Upper lobe of left lung (tissue), 6 donors: ENCODE results near the gene ATP5ME. TPM values are rescaled to one million over a fixed set of nuclear protein-coding genes. Genes with fewer than 3 reads are reported as not detected.
A peak's percentile ranks its signal among the peaks of the same experiment; 100 is the strongest.

Experiments
- ATAC-seq, 2 donors: fragments of 200-7000 bp; cut with Tn5 transposase; one replicate each; pipeline ENCODE4 v1.9.1; 2022; ENCODE audit warnings: mild to moderate bottlenecking in 2 of 2, moderate library complexity in 2 of 2; ENCODE audit not compliant: low FRiP score in 2 of 2
- DNase-seq, 2 donors: peaks; one replicate each; pipeline ENCODE4 v3.0.0-alpha.2; 2019 to 2020
- H3K27ac ChIP-seq, 4 donors: fragments of 200-600 bp; sonication (generic); one replicate each; pipeline ENCODE4 v1.5.1; 2016 to 2019
- H3K27me3 ChIP-seq, 4 donors: fragments of 200-600 bp; sonication (generic); one replicate each; pipeline ENCODE4 v1.5.1; 2017 to 2019
- H3K36me3 ChIP-seq, 4 donors: fragments of 200-600 bp; sonication (generic); one replicate each; pipeline ENCODE4 v1.5.1; 2016 to 2019
- H3K4me1 ChIP-seq, 4 donors: fragments of 200-600 bp; sonication (generic); one replicate each; pipeline ENCODE4 v1.5.1; 2018 to 2019
- H3K4me3 ChIP-seq, 4 donors: fragments of 200-600 bp; sonication (generic); one replicate each; pipeline ENCODE4 v1.5.1; 2017 to 2019; ENCODE audit warnings: mild to moderate bottlenecking in 2 of 4, moderate library complexity in 1 of 4
- H3K9me3 ChIP-seq, 4 donors: fragments of 200-600 bp; sonication (generic); one replicate each; pipeline ENCODE4 v1.5.1; 2018 to 2019
- EP300 ChIP-seq, 4 donors: sonication (generic); formaldehyde crosslinking; IDR thresholded peaks; one replicate each; pipeline ENCODE4 v1.5.1; 2017; ENCODE audit warnings: antibody characterized with exemption in 4 of 4, control low read depth in 2 of 4
- POLR2A ChIP-seq, 4 donors: fragments of 450-650 bp; IDR thresholded peaks; one replicate each; pipeline ENCODE4 v1.5.1; 2016 to 2017; ENCODE audit warnings: antibody characterized with exemption in 4 of 4, mild to moderate bottlenecking in 2 of 4
- POLR2AphosphoS5 ChIP-seq, 2 donors: sonication (generic); formaldehyde crosslinking; IDR thresholded peaks; one replicate each; pipeline ENCODE4 v1.5.1; 2017; ENCODE audit warnings: antibody characterized with exemption in 2 of 2
- WGBS, 2 donors: methylation state at CpG; one replicate each; pipeline ENCODE4 v1.1.5; 2017 to 2018; 5-methylcytosine and 5-hydroxymethylcytosine counted together
- total RNA-seq, 6 donors: library from RNA; depleted of rRNA in 4 of 6; stranded (reverse); fragments of >200 nt in 4 of 6; gene quantifications; one replicate each; pipeline versions ENCODE4 v1.1.0 to v1.2.1, GENCODE V29; 2016 to 2021
- TF ChIP-seq, protein P1 (sequence below), 6 experiments: fragments of 450-650 bp in 4 of 6; fragments of 200-600 bp in 2 of 6; sonication (generic) in 2 of 6; IDR thresholded peaks; one replicate each; pipeline ENCODE4 v1.5.1; 2016 to 2019; ENCODE audit warnings: antibody characterized with exemption in 6 of 6
- donor health status: DM: no; HTN: no; CAD: no; lungs with moderate emphysema.
- donor health status: DM: no; HTN: yes; CAD: no; lungs with severe emphysema.

The ATP5ME gene
- total RNA-seq, 6 donors from 2014 or later = 22.6 to 216 (median 106) TPM

GRCh38 chr4:676871-677235, 2.8 kb upstream of the ATP5ME start:
- Histone ChIP-seq H3K9me3 (no peaks in the 10 kb centered on the region), H3K27ac (no peak overlapping the region), H3K36me3 (peaks cover 3 to 11% (median 9%) of the 10 kb centered on the region in 4 donors), H3K27me3 (no peaks in the 10 kb centered on the region), H3K4me1 (peaks cover 20 to 46% (median 31%) of the 10 kb centered on the region in 4 donors), H3K4me3 (no peak overlapping the region)
- ATAC-seq (no peak), DNase-seq (peak in 1 of 2 donors; percentile 50)
- no peak for TF ChIP-seq POLR2A (IDR thresholded peaks at IDR 0.05)
- TF ChIP-seq EP300 (IDR thresholded peaks at IDR 0.05) = no peak
- TF ChIP-seq, protein P1, sequence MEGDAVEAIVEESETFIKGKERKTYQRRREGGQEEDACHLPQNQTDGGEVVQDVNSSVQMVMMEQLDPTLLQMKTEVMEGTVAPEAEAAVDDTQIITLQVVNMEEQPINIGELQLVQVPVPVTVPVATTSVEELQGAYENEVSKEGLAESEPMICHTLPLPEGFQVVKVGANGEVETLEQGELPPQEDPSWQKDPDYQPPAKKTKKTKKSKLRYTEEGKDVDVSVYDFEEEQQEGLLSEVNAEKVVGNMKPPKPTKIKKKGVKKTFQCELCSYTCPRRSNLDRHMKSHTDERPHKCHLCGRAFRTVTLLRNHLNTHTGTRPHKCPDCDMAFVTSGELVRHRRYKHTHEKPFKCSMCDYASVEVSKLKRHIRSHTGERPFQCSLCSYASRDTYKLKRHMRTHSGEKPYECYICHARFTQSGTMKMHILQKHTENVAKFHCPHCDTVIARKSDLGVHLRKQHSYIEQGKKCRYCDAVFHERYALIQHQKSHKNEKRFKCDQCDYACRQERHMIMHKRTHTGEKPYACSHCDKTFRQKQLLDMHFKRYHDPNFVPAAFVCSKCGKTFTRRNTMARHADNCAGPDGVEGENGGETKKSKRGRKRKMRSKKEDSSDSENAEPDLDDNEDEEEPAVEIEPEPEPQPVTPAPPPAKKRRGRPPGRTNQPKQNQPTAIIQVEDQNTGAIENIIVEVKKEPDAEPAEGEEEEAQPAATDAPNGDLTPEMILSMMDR (IDR thresholded peaks at IDR 0.05) = no peak
- TF ChIP-seq POLR2AphosphoS5 (IDR thresholded peaks at IDR 0.05) = no peak
- WGBS, 2 donors = 87% methylated on average over 8 of the region's 8 CpGs; no CpG with 5 or more reads in 1 of the 2 donors

- H3K4me3 ChIP-seq = no peak overlapping the region
- no peaks in the 10 kb centered on the region for H3K27me3 ChIP-seq
- H3K36me3 ChIP-seq = peaks cover 3 to 17% (median 15%) of the 10 kb centered on the region in 4 donors
- ATAC-seq = no peak
- H3K4me1 ChIP-seq = peaks cover 20 to 41% (median 29%) of the 10 kb centered on the region in 4 donors
- peak in 1 of 2 donors; percentile 57 for DNase-seq
- no peak overlapping the region for H3K27ac ChIP-seq
- H3K9me3 ChIP-seq = no peaks in the 10 kb centered on the region
- no peak for TF ChIP-seq EP300 (IDR thresholded peaks at IDR 0.05)
- TF ChIP-seq POLR2AphosphoS5 (IDR thresholded peaks at IDR 0.05) = no peak
- TF ChIP-seq, protein P1 (IDR thresholded peaks at IDR 0.05) = no peak
- no peak for TF ChIP-seq POLR2A (IDR thresholded peaks at IDR 0.05)
- 75 to 77% methylated on average over 10 to 15 of the region's 19 CpGs for WGBS, 2 donors
Measured at GRCh38 chr4:675980-676870, 2.1 kb upstream of the ATP5ME start.

DNA sequence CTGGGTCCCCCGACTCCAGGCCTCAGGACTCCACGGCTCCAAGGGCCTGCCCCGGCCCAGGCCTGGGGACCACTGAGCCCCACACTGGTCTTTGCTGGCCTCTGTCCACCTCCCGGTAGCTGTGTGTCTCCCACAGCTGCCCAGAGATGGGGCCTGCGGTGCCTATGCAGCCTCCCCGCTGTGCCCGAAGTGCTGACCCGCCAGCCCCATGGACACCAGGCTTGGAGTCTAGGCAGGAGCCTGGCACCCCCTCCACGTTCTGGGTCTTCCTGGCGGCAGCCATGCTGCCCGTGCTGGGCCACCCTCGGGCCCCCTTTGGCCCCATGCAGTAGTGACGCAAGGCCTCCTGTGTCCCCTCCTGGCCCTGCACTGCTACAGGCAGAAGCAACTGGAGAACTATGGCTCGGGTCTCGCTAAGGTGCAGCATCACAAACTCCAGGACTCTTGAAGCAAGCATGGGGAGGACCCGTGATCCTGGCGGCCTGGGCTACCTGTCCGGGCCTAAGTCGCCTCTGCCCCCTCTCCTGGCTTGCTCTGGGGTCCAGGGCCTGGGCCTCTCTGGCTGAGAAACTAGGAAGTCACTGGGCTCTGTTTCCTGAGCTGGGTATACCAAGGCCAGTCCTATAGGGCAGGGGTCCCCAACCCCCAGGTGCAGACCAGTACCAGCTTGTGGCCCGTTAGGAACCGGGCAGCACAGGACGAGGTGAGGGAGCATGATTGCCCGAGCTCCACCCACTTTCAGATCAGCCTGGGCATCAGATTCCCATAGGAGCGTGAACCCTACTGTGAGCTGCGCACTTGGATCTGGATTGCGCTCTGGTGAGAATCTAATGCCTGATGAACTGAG, 1.2 kb upstream of the ATP5ME start:
- H3K27ac ChIP-seq = peak overlapping the region; percentile 89 to 98 (median 92)
- H3K9me3 ChIP-seq = no peaks in the 10 kb centered on the region
- no peaks in the 10 kb centered on the region for H3K27me3 ChIP-seq
- ATAC-seq (peak; percentile 0 to 12), DNase-seq (peak in 1 of 2 donors; percentile 82)
- WGBS, 2 donors = 66 to 70% methylated on average over 12 to 24 of the region's 26 CpGs
- H3K36me3 ChIP-seq = peaks cover 3 to 27% (median 15%) of the 10 kb centered on the region in 4 donors
- H3K4me1 ChIP-seq = peaks cover 13 to 32% (median 19%) of the 10 kb centered on the region in 4 donors
- TF ChIP-seq EP300 (IDR thresholded peaks at IDR 0.05) = no peak
- no peak for TF ChIP-seq POLR2AphosphoS5 (IDR thresholded peaks at IDR 0.05)
- no peak for TF ChIP-seq POLR2A (IDR thresholded peaks at IDR 0.05)
- TF ChIP-seq, protein P1 (IDR thresholded peaks at IDR 0.05) = no peak
- H3K4me3 ChIP-seq = peak overlapping the region; percentile 47 to 97 (median 75)

DNA sequence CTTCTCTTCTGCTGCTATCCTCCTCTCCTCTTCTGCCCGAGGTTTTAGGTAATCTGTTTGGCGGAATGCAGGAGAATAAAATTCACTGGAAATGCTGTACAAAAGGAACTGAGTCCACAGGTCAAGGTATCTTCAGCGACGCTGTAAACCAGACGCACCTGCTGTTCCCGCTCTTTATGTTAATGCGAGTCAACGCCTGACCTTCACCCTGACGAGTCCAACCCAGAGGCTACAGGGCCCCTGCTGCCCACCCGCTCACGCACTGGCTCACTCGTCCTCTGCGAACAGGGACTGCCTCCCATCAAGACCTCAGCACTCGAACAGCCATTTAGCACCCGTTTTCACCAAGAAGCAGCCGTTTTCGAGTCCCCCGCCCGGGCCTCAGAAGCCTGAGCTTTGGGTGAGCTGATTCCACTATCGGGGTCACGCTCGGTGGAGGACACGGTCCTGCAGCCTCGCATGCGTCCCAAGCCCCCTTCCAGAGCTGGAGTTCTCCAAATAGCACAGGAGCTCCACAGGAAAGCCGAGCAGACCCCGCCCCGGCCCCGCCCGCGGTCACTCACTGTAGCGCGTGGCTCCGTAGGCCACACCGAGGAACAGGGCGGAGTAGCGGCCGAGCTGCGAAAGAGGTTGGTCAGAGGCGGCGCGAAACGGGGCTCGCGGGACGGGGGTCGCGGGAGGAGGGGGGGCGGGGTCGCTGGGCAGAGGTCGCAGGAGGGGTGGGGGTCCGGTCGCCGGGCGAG, 556 bp downstream of the ATP5ME start:
- peak in 1 of 2 donors; percentile 54 for ATAC-seq
- Histone ChIP-seq H3K27me3 (no peaks in the 10 kb centered on the region), H3K4me1 (peaks cover 11 to 28% (median 17%) of the 10 kb centered on the region in 4 donors), H3K4me3 (peak overlapping the region; percentile 50 to 97 (median 75)), H3K36me3 (peaks cover 3 to 32% (median 15%) of the 10 kb centered on the region in 4 donors), H3K9me3 (no peaks in the 10 kb centered on the region), H3K27ac (peak overlapping the region; percentile 89 to 98 (median 92))
- DNase-seq = peak in 1 of 2 donors; percentile 93
- TF ChIP-seq EP300 (IDR thresholded peaks at IDR 0.05) = no peak
- no peak for TF ChIP-seq POLR2A (IDR thresholded peaks at IDR 0.05)
- TF ChIP-seq, protein P1 (IDR thresholded peaks at IDR 0.05) = no peak
- no peak for TF ChIP-seq POLR2AphosphoS5 (IDR thresholded peaks at IDR 0.05)
- 35 to 36% methylated on average over 15 to 16 of the region's 55 CpGs for WGBS, 2 donors
